Measurements from ENCODE around the gene GPC5.

The GPC5 gene

GRCh38 chr13:91710733-91711132, 312.3 kb downstream of the GPC5 start:
- DNase-seq (ENCODE audit: low read depth in 2 of 2): no peak

DNA sequence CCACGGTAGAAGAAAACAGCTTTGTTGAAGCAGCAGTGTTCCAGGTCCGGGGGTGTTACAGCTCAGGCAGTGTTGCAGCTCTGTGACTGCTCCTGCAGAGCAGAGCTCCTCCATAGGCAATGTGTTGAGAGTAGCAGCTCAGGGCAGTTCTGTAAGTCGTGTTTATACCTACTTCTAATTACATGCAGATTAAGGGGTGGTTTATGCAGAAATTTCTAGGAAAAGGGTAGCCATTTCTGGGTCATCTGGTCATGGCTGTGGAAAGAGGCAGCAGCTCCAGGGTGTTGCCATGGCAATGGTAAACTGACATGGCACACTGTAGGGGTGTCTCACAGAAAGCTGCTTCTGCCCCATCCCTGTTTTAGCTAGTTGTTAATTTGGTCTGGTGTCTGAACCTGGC, 316.4 kb downstream of the GPC5 start:
- DNase-seq (ENCODE audit: low read depth in 2 of 2): no peak

DNA sequence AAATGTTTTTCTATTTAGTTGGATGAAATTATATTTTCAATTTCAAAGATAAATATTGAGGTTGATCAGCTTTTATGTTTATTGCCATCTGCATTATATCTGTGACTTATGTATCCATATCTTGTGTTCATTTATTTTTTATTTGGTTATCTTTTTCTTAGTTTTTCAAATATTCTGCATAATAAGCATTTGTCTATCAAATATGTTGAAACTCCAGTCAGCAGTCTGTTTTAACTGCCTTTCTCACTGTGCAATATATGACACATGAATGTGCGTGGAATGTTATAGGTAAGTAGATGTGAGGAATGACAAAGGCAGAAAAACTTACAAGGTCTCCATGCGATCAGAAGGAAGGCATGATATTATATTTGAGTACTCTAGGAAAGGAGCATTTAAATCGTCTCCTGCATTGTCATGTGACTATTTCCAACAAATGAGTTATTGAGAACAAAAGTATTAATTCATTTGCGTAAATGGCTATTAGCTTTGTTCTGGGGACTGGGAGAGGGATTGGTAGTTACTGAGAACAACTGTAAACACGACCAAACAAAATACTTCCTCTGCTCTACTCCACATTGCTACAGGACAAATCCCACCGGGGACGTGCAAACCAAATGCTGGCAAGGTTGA, 318.1 kb downstream of the GPC5 start:
- no peak for DNase-seq (ENCODE audit: low read depth in 2 of 2)

DNA sequence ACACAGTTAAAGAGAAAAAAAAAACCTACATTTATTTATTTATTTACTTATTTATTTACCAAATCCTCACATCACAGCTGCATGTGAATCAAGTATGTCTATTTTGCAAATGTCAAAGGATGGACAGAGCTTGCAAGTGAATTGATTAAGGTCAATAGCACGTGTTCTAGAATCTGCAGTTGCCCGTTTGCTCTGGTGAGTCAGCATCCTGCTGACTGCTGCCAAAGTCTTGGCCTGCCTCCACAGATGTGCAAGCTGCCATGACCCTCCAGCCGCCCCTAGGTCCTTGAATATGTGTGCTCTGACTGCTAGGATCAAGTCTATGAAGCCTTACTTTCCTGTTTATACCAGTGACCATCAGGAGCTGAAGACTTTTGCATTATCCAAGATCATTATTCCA, 320.6 kb downstream of the GPC5 start:
- no peak for DNase-seq (ENCODE audit: low read depth in 2 of 2)

- DNase-seq (ENCODE audit: low read depth in 2 of 2): no peak
These were observed 323.0 kb downstream of the GPC5 start for GRCh38 chr13:91721413-91721812.

GRCh38 chr13:91722267-91722884, 324.0 kb downstream of the GPC5 start:
- no peak for DNase-seq (ENCODE audit: low read depth in 2 of 2)

- DNase-seq (ENCODE audit: low read depth in 2 of 2): no peak
These were observed 326.2 kb downstream of the GPC5 start for GRCh38 chr13:91724591-91724990.

DNA sequence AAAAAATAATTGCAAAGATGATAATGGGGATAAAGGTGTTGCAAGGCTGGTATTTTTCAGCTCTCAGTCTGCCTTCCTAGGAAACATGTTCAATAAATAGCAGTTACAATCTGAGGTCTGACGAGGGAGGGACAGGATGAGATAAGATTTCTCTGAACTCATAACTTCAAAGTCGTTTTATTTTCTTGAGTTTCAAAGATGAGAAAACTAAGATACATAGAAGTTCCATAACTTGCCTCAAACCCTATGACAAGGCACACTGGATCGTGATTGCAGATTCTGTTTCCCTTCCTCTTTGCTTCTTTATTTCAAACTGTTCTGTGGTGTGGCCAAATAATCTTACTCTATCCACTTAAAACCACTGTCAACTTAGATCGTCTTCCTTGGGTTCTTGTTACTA, 327.2 kb downstream of the GPC5 start:
- no peak for DNase-seq (ENCODE audit: low read depth in 2 of 2)

DNA sequence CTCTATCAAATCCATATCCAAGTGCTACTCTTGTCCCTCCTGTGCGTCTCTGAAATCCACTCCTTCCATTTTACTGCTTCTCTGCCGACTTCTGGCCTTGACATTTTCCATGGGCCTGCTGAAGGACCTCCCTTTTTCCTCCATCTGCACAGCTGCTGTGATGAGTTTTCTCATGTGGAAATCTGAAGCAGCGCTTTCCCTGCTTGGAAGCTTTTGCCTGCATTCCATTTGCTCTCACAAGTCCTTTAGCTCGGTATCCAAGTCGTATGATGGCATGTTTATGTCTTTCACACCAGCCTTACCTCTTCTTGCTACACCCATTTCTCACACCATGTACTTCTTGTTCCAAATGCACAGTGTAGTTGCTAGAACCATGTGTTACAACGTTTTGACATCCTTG, 328.2 kb downstream of the GPC5 start:
- no peak for DNase-seq (ENCODE audit: low read depth in 2 of 2)

GRCh38 chr13:91729859-91730258, 331.4 kb downstream of the GPC5 start:
- no peak for DNase-seq (ENCODE audit: low read depth in 2 of 2)

DNA sequence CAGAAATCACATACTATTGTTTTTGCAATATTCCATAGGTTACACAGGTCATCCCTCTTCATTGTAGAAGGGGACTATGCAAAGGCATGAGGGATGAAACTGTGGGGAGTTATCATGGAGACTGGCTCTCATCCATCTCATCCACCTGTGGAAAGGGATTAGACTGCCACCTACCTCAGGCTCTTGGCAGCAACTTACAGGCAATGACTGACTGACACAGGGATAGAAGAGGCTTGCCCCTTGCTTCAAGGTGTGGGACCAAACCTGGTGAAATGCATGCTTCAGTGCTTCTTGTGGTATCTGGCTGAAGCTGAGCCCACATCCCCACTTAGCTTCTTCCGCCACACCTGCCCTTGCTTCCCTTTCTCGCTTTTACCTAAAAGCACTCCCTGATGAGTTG, 341.3 kb downstream of the GPC5 start:
- DNase-seq (ENCODE audit: low read depth in 2 of 2): no peak

DNA sequence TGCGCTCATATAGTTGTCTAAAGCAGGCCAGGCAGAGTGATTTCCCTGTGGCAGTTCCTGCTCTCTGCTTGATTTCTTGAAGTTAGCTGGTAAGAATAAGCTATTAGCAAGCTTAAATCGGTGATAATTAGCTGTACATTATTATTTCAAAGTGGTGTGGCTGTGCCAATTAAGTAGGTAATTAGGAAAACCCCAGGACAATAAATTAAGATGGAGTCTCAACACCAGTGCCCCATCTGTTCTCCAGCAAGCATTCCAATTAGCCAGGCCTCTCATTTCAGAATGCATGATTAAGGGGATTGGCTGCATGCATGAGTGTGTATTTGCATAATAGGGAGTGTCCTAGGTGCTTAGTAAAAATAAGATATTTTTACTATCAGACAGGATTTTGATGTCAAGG, 342.3 kb downstream of the GPC5 start:
- DNase-seq (ENCODE audit: low read depth in 2 of 2): no peak

- DNase-seq (ENCODE audit: low read depth in 2 of 2): no peak
These were observed 343.5 kb downstream of the GPC5 start for GRCh38 chr13:91741925-91742324.

- DNase-seq (ENCODE audit: low read depth in 2 of 2): no peak
These were observed 345.9 kb downstream of the GPC5 start for GRCh38 chr13:91744284-91744683.

DNA sequence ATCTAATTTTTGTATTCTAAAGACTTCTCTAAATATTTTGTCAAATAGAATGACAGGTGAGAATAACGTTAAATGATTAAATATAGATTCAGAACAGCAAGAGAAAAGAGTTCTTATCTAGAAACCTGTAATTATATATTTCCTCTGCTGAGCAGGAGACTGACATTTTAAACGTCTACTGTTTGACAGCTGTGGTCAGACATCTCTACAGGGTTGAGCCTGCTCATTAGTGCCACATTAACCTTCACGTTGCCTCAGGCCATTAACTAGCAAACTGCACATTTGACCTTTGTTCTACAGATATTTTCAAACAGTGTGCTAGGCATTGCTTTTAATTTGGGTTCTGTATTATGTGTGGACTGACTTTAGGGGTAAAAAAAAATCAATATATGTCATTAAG, 347.5 kb downstream of the GPC5 start:
- no peak for DNase-seq (ENCODE audit: low read depth in 2 of 2)

GRCh38 chr13:91747186-91747585, 348.8 kb downstream of the GPC5 start:
- DNase-seq (ENCODE audit: low read depth in 2 of 2): no peak

DNA sequence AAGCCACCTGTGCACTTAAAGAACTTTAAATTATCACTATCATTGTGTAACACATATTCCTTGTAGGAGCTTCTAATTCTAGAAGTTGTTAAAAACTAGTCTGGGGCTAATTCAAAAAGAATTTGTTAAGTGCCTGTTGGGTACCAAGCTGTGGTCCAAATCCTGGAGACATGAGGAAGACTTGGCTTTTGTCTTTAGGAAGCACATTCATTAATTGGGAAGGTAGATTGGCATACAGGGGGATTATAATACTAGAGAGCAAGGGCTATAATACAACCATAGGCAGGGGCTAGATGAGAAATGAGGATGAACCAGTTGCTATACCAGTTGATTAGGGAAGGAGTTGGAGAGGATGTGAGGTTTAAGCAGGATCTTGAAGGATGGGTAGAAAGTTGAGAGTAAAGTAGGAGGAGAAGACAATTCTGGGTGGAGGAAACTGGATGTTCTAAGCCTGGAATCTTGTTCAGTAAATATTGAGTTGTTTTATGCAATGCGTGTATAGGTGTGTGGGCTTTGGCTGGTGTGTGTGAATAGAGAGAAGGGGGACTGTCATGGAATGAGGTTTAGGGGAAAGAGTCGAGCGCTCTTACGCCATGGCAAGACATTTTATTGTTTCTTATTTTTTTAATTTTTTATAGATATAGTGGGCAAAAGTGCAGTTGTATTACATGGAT, 350.1 kb downstream of the GPC5 start:
- DNase-seq (ENCODE audit: low read depth in 2 of 2): no peak

DNA sequence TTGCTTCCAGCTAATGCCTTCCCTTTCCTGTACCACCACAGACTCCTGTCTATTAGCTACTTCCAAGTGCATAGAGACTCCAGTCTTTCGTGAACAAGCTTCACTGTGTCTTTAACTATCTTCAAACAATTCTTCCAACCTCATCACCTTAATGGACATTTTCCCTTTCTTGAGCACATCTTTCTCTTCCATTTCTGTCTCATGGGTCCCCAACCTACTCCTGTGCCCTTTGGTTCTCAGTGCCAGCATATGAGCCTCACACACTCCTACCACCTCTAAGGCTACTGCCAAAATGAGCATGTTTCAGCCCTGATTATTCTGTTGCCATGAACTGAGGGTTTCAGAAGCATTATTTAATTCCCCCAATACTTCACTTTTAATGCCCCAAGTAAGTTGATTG, 360.3 kb downstream of the GPC5 start:
- DNase-seq (ENCODE audit: low read depth in 2 of 2): no peak

DNA sequence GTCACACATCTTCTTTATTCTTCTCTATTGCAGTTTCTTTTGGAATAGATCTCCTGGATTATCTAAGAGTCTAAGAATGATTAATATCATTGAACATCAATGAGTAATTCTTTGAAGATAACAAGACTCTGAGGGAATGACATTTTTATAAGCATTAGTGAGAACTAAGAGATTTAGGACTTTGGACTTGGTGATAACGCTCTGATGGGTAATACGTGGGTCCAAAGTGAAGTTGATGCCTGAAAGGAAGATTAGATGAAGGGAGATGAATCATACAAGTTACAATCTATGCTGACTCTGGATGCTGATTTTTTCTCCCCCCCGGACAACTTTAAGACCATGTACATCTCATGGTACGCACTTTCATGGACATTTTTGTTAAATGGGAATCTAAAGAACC, 364.5 kb downstream of the GPC5 start:
- no peak for DNase-seq (ENCODE audit: low read depth in 2 of 2)

DNA sequence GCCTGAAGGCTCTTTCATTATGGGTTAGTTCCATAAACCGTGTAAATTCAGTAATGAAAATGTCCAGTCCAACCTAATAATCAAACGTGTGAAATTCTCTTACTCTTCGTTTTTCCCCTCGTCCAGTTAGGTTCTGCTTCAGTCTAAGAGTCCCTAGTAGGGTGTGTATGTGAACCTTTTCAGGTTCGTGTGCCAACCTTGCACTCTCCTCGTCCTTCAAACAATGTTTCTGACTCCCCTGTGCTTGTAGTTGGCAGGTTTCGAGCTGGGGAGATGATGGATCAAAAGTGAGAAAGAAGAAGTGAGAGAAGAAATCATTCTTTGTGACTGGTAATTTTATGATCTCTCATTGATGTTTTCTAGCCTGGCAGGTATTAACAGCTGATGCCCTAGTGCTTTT, 366.1 kb downstream of the GPC5 start:
- DNase-seq (ENCODE audit: low read depth in 2 of 2): no peak

DNA sequence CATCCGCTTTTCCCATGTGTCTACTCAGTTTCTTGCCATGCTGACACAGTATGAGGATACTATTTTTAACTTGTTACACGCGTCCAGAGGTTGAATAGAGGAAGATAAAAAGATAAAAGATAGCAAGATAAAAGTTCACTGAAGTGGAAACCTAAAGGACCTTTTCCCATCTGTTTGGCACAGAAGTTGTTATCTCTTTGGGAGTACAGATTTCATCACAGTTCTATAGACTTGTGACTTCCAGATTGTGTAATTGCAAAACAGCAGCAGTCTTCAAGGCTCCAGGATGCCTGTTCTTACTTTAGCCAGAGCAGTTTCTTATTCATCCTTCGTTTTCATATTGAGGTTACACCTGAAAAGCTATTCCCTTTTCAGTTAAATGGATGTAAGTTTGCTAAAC, 369.2 kb downstream of the GPC5 start:
- DNase-seq (ENCODE audit: low read depth in 2 of 2): no peak

DNA sequence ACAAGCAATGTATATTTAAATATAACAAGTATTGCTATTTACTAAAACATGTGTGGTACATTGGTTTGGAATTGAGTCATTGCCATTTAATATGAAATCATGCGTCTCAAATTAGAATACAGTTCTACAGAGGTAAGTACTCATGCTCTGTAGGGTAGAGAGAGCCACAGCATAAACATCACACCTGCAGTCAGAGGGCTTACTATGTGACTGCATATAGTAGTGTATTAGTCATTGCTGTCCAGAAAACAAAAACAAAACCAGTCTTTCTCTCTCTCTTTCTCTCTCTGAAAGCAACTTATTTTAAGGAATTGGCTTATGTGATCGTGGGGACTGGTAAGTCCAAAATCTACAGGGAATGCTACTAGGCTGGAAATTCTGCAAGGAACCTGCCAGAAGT, 370.3 kb downstream of the GPC5 start:
- no peak for DNase-seq (ENCODE audit: low read depth in 2 of 2)

GRCh38 chr13:91771229-91771628, 372.8 kb downstream of the GPC5 start:
- DNase-seq (ENCODE audit: low read depth in 2 of 2): no peak
